ENCODE data around the gene DNAH17.

Gene DNAH17

GRCh38 chr17:78589031-78589675 is 12.0 kb upstream of the DNAH17 start:
- H3K27ac ChIP-seq (ENCODE audit: low read depth, low read length), result no peak overlapping the region
- no peaks in the 10 kb centered on the region for H4K20me1 ChIP-seq (ENCODE audit: control insufficient read depth, insufficient read depth, low read depth, low read length)
- peaks cover 21% of the 10 kb centered on the region for H3K27me3 ChIP-seq (ENCODE audit: control insufficient read depth, low read length)
- no peaks in the 10 kb centered on the region for H3F3A ChIP-seq (ENCODE audit: control insufficient read depth, insufficient read depth)
- H3K36me3 ChIP-seq (ENCODE audit: control insufficient read depth, low read length), result no peaks in the 10 kb centered on the region
- H3K4me1 ChIP-seq (ENCODE audit: control insufficient read depth, low read length), result peaks cover 3% of the 10 kb centered on the region; the same call in 1 of the 2 replicates
- H3K9me2 ChIP-seq (replicated peaks; ENCODE audit: control insufficient read depth, low read length), result no peaks in the 10 kb centered on the region
- H3K9me3 ChIP-seq (ENCODE audit: control insufficient read depth, insufficient read depth, low read length), result no peaks in the 10 kb centered on the region
- H3K4me2 ChIP-seq (ENCODE audit: low read length), result no peak overlapping the region
- TF ChIP-seq EZH2phosphoT487 (IDR thresholded peaks at IDR 0.05; ENCODE audit: borderline replicate concordance, low read length), result no peak
- TF ChIP-seq CTCF (IDR thresholded peaks at IDR 0.05; ENCODE audit: low read depth, low read length, poor library complexity, severe bottlenecking), result no peak
- H3K4me3 ChIP-seq (ENCODE audit: low read length), result no peak overlapping the region
- no peaks in the 10 kb centered on the region for H3K79me2 ChIP-seq (ENCODE audit: control insufficient read depth, low read length)

GRCh38 chr17:78588258-78589030 is 11.2 kb upstream of the DNAH17 start:
- Histone ChIP-seq H3K27ac (ENCODE audit: low read depth, low read length) (no peak overlapping the region), H3K79me2 (ENCODE audit: control insufficient read depth, low read length) (no peaks in the 10 kb centered on the region), H3K4me1 (ENCODE audit: control insufficient read depth, low read length) (peaks cover 3% of the 10 kb centered on the region; the same call in 1 of the 2 replicates), H3K4me2 (ENCODE audit: low read length) (no peak overlapping the region), H3K27me3 (ENCODE audit: control insufficient read depth, low read length) (peaks cover 21% of the 10 kb centered on the region), H4K20me1 (ENCODE audit: control insufficient read depth, insufficient read depth, low read depth, low read length) (no peaks in the 10 kb centered on the region), H3K9me3 (ENCODE audit: control insufficient read depth, insufficient read depth, low read length) (no peaks in the 10 kb centered on the region), H3F3A (ENCODE audit: control insufficient read depth, insufficient read depth) (no peaks in the 10 kb centered on the region), H3K9me2 (replicated peaks; ENCODE audit: control insufficient read depth, low read length) (no peaks in the 10 kb centered on the region), H3K4me3 (ENCODE audit: low read length) (no peak overlapping the region), H3K36me3 (ENCODE audit: control insufficient read depth, low read length) (no peaks in the 10 kb centered on the region)
- TF ChIP-seq CTCF (IDR thresholded peaks at IDR 0.05; ENCODE audit: low read depth, low read length, poor library complexity, severe bottlenecking) (no peak), EZH2phosphoT487 (IDR thresholded peaks at IDR 0.05; ENCODE audit: borderline replicate concordance, low read length) (no peak)

GRCh38 chr17:78585006-78585630 is 7.9 kb upstream of the DNAH17 start:
- no peaks in the 10 kb centered on the region for H3K4me1 ChIP-seq (ENCODE audit: control insufficient read depth, low read length)
- H3F3A ChIP-seq (ENCODE audit: control insufficient read depth, insufficient read depth), result no peaks in the 10 kb centered on the region
- TF ChIP-seq CTCF (IDR thresholded peaks at IDR 0.05; ENCODE audit: low read depth, low read length, poor library complexity, severe bottlenecking) (no peak), EZH2phosphoT487 (IDR thresholded peaks at IDR 0.05; ENCODE audit: borderline replicate concordance, low read length) (no peak)
- H3K27ac ChIP-seq (ENCODE audit: low read depth, low read length), result no peak overlapping the region
- H3K36me3 ChIP-seq (ENCODE audit: control insufficient read depth, low read length), result no peaks in the 10 kb centered on the region
- H3K79me2 ChIP-seq (ENCODE audit: control insufficient read depth, low read length), result no peaks in the 10 kb centered on the region
- no peak overlapping the region for H3K4me3 ChIP-seq (ENCODE audit: low read length)
- H4K20me1 ChIP-seq (ENCODE audit: control insufficient read depth, insufficient read depth, low read depth, low read length), result no peaks in the 10 kb centered on the region
- no peak overlapping the region for H3K4me2 ChIP-seq (ENCODE audit: low read length)
- H3K9me3 ChIP-seq (ENCODE audit: control insufficient read depth, insufficient read depth, low read length), result no peaks in the 10 kb centered on the region
- peaks cover 21% of the 10 kb centered on the region for H3K27me3 ChIP-seq (ENCODE audit: control insufficient read depth, low read length)
- no peaks in the 10 kb centered on the region for H3K9me2 ChIP-seq (replicated peaks; ENCODE audit: control insufficient read depth, low read length)

Measured in DOHH2 (cell line).